Upper lobe of left lung (tissue), 6 donors: ENCODE data around the gene LRRC10. TPM values are rescaled to one million over a fixed set of nuclear protein-coding genes. Genes with fewer than 3 reads are reported as not detected.
A peak's percentile ranks its signal among the peaks of the same experiment; 100 is the strongest.

ENCODE experiments used
- ATAC-seq, 2 donors: fragments of 200-7000 bp; cut with Tn5 transposase; one replicate each; pipeline ENCODE4 v1.9.1; 2022; ENCODE audit warnings: mild to moderate bottlenecking in 2 of 2, moderate library complexity in 2 of 2; ENCODE audit not compliant: low FRiP score in 2 of 2
- DNase-seq, 2 donors: peaks; one replicate each; pipeline ENCODE4 v3.0.0-alpha.2; 2019 to 2020
- H3K27ac ChIP-seq, 4 donors: fragments of 200-600 bp; sonication (generic); one replicate each; pipeline ENCODE4 v1.5.1; 2016 to 2019
- H3K27me3 ChIP-seq, 4 donors: fragments of 200-600 bp; sonication (generic); one replicate each; pipeline ENCODE4 v1.5.1; 2017 to 2019
- H3K36me3 ChIP-seq, 4 donors: fragments of 200-600 bp; sonication (generic); one replicate each; pipeline ENCODE4 v1.5.1; 2016 to 2019
- H3K4me1 ChIP-seq, 4 donors: fragments of 200-600 bp; sonication (generic); one replicate each; pipeline ENCODE4 v1.5.1; 2018 to 2019
- H3K4me3 ChIP-seq, 4 donors: fragments of 200-600 bp; sonication (generic); one replicate each; pipeline ENCODE4 v1.5.1; 2017 to 2019; ENCODE audit warnings: mild to moderate bottlenecking in 2 of 4, moderate library complexity in 1 of 4
- H3K9me3 ChIP-seq, 4 donors: fragments of 200-600 bp; sonication (generic); one replicate each; pipeline ENCODE4 v1.5.1; 2018 to 2019
- EP300 ChIP-seq, 4 donors: sonication (generic); formaldehyde crosslinking; IDR thresholded peaks; one replicate each; pipeline ENCODE4 v1.5.1; 2017; ENCODE audit warnings: antibody characterized with exemption in 4 of 4, control low read depth in 2 of 4
- POLR2A ChIP-seq, 4 donors: fragments of 450-650 bp; IDR thresholded peaks; one replicate each; pipeline ENCODE4 v1.5.1; 2016 to 2017; ENCODE audit warnings: antibody characterized with exemption in 4 of 4, mild to moderate bottlenecking in 2 of 4
- POLR2AphosphoS5 ChIP-seq, 2 donors: sonication (generic); formaldehyde crosslinking; IDR thresholded peaks; one replicate each; pipeline ENCODE4 v1.5.1; 2017; ENCODE audit warnings: antibody characterized with exemption in 2 of 2
- WGBS, 2 donors: methylation state at CpG; one replicate each; pipeline ENCODE4 v1.1.5; 2017 to 2018; 5-methylcytosine and 5-hydroxymethylcytosine counted together
- total RNA-seq, 6 donors: library from RNA; depleted of rRNA in 4 of 6; stranded (reverse); fragments of >200 nt in 4 of 6; gene quantifications; one replicate each; pipeline versions ENCODE4 v1.1.0 to v1.2.1, GENCODE V29; 2016 to 2021
- TF ChIP-seq, protein P1 (sequence below), 6 experiments: fragments of 450-650 bp in 4 of 6; fragments of 200-600 bp in 2 of 6; sonication (generic) in 2 of 6; IDR thresholded peaks; one replicate each; pipeline ENCODE4 v1.5.1; 2016 to 2019; ENCODE audit warnings: antibody characterized with exemption in 6 of 6
- donor health status: DM: no; HTN: no; CAD: no; lungs with moderate emphysema.
- donor health status: DM: no; HTN: yes; CAD: no; lungs with severe emphysema.

The LRRC10 gene
- total RNA-seq, 6 donors from 2014 or later: not detected

DNA sequence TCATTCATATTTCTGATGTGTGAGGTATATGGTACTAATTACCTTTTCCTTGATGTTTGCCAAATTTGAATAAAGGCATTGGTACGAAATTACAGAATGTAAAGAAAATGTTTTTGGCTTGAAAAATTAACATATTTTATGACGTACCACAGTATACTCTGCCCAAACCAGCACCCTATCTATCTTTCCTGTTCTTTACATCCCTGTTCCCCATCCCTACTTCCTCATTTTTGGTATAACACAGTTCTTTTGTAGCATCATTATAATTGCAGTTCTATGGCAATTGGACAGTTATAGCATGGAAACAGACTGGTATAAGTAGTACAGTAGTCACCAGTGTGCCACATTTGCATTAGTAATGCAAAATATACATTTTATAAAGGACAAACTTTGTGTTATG is 32.4 kb downstream of the LRRC10 start:
- H3K4me1 ChIP-seq: no peaks in the 10 kb centered on the region
- ATAC-seq: no peak
- TF ChIP-seq POLR2AphosphoS5 (IDR thresholded peaks at IDR 0.05) (no peak), EP300 (IDR thresholded peaks at IDR 0.05) (no peak), POLR2A (IDR thresholded peaks at IDR 0.05) (no peak)
- H3K27ac ChIP-seq: no peak overlapping the region
- no peak overlapping the region for H3K4me3 ChIP-seq
- peaks cover 12 to 27% (median 17%) of the 10 kb centered on the region in 4 donors for H3K36me3 ChIP-seq
- H3K27me3 ChIP-seq: no peaks in the 10 kb centered on the region
- no peak for DNase-seq
- 80 to 87% methylated on average over 2 of the region's 2 CpGs for WGBS, 2 donors
- no peaks in the 10 kb centered on the region for H3K9me3 ChIP-seq

DNA sequence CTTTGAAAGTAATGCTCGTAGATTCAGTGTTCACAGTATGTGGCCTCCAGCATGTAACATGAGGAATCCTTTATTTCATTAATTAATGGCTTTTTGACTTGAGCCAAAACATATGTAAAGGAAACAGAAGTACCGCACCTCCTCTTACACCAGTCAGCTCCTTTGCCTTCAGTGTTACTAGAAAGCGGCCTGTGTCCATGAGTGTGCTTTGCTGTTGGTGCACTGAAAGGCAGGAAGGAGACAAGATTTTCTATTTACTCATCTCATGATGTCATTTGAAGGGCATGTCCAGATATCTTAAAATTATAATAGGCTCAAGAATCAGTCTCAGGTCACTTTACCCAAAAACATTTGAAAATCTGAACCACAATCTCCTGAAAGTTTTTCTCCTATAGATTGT is 35.4 kb downstream of the LRRC10 start:
- H3K4me3 ChIP-seq: no peak overlapping the region
- no peaks in the 10 kb centered on the region for H3K27me3 ChIP-seq
- ATAC-seq: no peak
- TF ChIP-seq EP300 (IDR thresholded peaks at IDR 0.05): no peak
- TF ChIP-seq POLR2A (IDR thresholded peaks at IDR 0.05): no peak
- no peak for TF ChIP-seq POLR2AphosphoS5 (IDR thresholded peaks at IDR 0.05)
- TF ChIP-seq, protein P1, sequence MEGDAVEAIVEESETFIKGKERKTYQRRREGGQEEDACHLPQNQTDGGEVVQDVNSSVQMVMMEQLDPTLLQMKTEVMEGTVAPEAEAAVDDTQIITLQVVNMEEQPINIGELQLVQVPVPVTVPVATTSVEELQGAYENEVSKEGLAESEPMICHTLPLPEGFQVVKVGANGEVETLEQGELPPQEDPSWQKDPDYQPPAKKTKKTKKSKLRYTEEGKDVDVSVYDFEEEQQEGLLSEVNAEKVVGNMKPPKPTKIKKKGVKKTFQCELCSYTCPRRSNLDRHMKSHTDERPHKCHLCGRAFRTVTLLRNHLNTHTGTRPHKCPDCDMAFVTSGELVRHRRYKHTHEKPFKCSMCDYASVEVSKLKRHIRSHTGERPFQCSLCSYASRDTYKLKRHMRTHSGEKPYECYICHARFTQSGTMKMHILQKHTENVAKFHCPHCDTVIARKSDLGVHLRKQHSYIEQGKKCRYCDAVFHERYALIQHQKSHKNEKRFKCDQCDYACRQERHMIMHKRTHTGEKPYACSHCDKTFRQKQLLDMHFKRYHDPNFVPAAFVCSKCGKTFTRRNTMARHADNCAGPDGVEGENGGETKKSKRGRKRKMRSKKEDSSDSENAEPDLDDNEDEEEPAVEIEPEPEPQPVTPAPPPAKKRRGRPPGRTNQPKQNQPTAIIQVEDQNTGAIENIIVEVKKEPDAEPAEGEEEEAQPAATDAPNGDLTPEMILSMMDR (IDR thresholded peaks at IDR 0.05): no peak
- no peaks in the 10 kb centered on the region for H3K9me3 ChIP-seq
- no peaks in the 10 kb centered on the region for H3K4me1 ChIP-seq
- 95 to 97% methylated on average over 3 of the region's 3 CpGs for WGBS, 2 donors
- H3K36me3 ChIP-seq: peaks cover 22 to 48% (median 32%) of the 10 kb centered on the region in 4 donors
- no peak overlapping the region for H3K27ac ChIP-seq
- DNase-seq: no peak

DNA sequence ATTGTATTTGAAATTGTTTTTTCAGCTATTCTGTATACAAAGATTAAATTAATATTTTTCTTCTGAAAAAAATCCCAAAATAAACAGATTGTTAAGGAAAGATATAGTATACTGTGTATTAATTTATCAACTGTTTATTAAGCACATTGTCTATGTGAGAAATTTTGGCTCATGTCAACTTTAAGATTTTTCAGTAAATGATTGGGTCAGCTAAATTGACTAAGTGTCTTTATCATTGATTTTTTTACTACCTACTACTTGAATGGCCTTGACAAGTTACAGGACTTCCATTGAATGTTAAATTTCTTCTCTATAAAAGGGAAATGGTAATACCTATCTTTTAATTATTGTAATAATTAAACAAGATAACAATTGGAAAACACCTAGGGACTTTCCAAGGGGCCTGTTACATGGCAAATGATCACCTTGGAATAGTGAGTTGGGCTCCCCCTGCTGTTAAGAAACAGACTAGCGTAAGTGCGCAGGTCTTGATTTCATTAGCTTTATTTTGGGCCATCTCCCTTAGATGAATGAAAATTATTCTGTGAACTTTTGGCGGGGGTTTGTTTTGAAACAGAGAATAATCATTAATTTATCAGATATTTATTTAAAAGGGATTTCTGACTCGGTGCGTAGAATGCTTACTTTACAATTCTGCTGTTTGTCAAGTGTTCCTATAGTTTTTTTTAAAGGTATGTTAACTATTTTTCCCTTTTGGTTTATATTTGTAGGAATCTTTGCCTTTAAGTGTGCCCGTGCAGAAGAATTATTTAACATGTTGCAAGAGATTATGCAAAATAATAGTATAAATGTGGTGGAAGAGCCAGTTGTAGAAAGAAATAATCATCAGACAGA is 39.9 kb downstream of the LRRC10 start:
- no peaks in the 10 kb centered on the region for H3K9me3 ChIP-seq
- no peak overlapping the region for H3K27ac ChIP-seq
- 45 to 47% methylated on average over 6 of the region's 6 CpGs for WGBS, 2 donors
- TF ChIP-seq, protein P1 (IDR thresholded peaks at IDR 0.05): peak; percentile 54 to 75 (median 64)
- TF ChIP-seq POLR2AphosphoS5 (IDR thresholded peaks at IDR 0.05) (no peak), EP300 (IDR thresholded peaks at IDR 0.05) (no peak), POLR2A (IDR thresholded peaks at IDR 0.05) (no peak)
- DNase-seq: peak in 1 of 2 donors; percentile 55
- no peaks in the 10 kb centered on the region for H3K4me1 ChIP-seq
- peaks cover 22 to 54% (median 32%) of the 10 kb centered on the region in 4 donors for H3K36me3 ChIP-seq
- ATAC-seq: peak in 1 of 2 donors; percentile 89
- no peak overlapping the region for H3K4me3 ChIP-seq
- H3K27me3 ChIP-seq: no peaks in the 10 kb centered on the region

DNA sequence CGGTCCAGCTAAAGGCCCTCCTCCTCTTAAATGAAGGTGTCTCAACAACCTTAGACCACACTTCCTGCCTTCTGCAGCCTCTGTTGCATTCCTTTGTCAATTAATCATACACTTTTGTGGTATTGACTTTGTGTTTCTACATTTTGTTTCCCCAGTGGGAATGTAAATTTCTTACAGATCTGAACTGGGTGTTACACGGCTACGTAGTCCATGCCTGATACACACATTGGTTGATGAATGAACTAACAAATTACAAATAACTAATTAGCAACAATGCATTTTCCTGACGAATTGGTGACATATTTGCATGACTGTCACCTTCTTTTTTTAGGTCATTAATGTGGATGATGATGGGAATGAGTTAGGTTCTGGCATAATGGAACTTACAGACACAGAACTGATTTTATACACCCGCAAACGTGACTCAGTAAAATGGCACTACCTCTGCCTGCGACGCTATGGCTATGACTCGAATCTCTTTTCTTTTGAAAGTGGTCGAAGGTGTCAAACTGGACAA is 40.6 kb downstream of the LRRC10 start:
- TF ChIP-seq, protein P1 (IDR thresholded peaks at IDR 0.05): no peak
- no peak for TF ChIP-seq EP300 (IDR thresholded peaks at IDR 0.05)
- no peak for TF ChIP-seq POLR2A (IDR thresholded peaks at IDR 0.05)
- TF ChIP-seq POLR2AphosphoS5 (IDR thresholded peaks at IDR 0.05): no peak
- H3K27me3 ChIP-seq: no peaks in the 10 kb centered on the region
- H3K27ac ChIP-seq: no peak overlapping the region
- DNase-seq (no peak), ATAC-seq (no peak)
- WGBS, 2 donors: 89 to 91% methylated on average over 10 of the region's 10 CpGs
- H3K9me3 ChIP-seq: no peaks in the 10 kb centered on the region
- H3K36me3 ChIP-seq: peaks cover 22 to 47% (median 28%) of the 10 kb centered on the region in 4 donors
- H3K4me3 ChIP-seq: no peak overlapping the region
- no peaks in the 10 kb centered on the region for H3K4me1 ChIP-seq

DNA sequence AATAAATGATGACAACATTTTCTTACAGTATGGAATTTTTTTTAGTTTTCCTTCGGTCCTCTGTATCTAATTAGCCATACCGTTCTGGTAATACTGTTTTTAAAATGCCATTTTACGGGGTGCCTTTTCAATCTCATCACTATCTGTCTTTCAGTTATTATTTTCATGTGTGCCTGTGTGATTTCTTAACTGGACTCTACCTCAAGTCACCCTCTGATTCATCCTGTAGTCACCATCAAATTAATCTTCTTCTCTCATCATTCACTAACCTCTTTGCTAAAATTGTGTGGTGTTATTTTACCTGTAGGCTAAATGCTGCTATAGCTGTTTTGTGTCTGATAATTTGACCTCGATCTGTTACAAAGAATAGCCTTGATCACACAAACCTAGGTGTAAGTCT is 41.5 kb downstream of the LRRC10 start:
- Histone ChIP-seq H3K4me1 (no peaks in the 10 kb centered on the region), H3K9me3 (no peaks in the 10 kb centered on the region), H3K4me3 (no peak overlapping the region), H3K27me3 (no peaks in the 10 kb centered on the region), H3K36me3 (peaks cover 15 to 43% (median 20%) of the 10 kb centered on the region in 4 donors), H3K27ac (no peak overlapping the region)
- TF ChIP-seq POLR2A (IDR thresholded peaks at IDR 0.05) (no peak), EP300 (IDR thresholded peaks at IDR 0.05) (no peak), POLR2AphosphoS5 (IDR thresholded peaks at IDR 0.05) (no peak)
- TF ChIP-seq, protein P1 (IDR thresholded peaks at IDR 0.05): no peak
- WGBS, 2 donors: 79 to 93% methylated on average over 4 of the region's 4 CpGs
- DNase-seq: no peak
- no peak for ATAC-seq
